ENCODE measurements around the gene CCDC6. TPM values are rescaled to one million over a fixed set of nuclear protein-coding genes. Genes with fewer than 3 reads are reported as not detected.

Gene CCDC6
- total and polyA plus RNA-seq, 2 experiments from 2014 or later = 19.4 to 23.2 TPM

DNA sequence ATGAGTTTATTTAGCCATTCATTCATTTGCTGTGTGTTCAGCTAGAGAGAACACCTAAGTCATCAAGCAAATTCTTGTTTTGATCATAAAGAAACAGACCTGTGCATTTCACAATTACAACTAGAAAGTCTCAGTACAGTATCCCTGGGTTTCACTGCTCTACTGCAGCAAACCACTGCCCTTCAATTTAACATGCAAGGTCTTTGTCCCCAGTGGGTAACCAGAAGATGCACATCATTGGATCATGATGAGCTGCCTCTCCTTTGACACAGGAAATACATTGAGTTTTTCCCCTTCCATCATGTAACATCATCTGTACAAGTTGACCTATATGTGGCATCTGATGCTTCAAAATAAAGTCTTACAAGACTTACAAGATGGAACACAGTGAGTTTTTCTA, 82.6 kb downstream of the CCDC6 start:
- in situ Hi-C loops (cut with MboI) = no loop called here
- no peak overlapping the region for H3K9ac ChIP-seq
- no peaks in the 10 kb centered on the region for H3K4me1 ChIP-seq (ENCODE audit: insufficient read depth)
- H3K27ac ChIP-seq = no peak overlapping the region
- H2AFZ ChIP-seq = no peak overlapping the region
- H3K4me3 ChIP-seq = no peak overlapping the region
- H3K79me2 ChIP-seq (ENCODE audit: insufficient read depth) = peaks cover 66% of the 10 kb centered on the region
- no peak overlapping the region for H3K4me2 ChIP-seq (ENCODE audit: unreplicated experiment)
- no peaks in the 10 kb centered on the region for H4K20me1 ChIP-seq (ENCODE audit: insufficient read depth)
- DNase-seq = no peak
- H3F3A ChIP-seq (ENCODE audit: insufficient read depth) = no peaks in the 10 kb centered on the region
- H3K9me2 ChIP-seq (ENCODE audit: insufficient read depth) = 0 out of 2 replicates have a peak, but pooled peaks cover 10% of the 10 kb centered on the region
- TF ChIP-seq EZH2phosphoT487 (IDR thresholded peaks at IDR 0.05; ENCODE audit: insufficient read depth, low read depth) (no peak), EZH2 (IDR thresholded peaks at IDR 0.05; ENCODE audit: insufficient read depth, poor library complexity, severe bottlenecking) (no peak)
- H3K36me3 ChIP-seq (ENCODE audit: low read depth) = no peaks in the 10 kb centered on the region; the same call in 1 of the 2 replicates
- H3K27me3 ChIP-seq (replicated peaks; ENCODE audit: insufficient read depth) = no peaks in the 10 kb centered on the region
- H3K9me3 ChIP-seq (ENCODE audit: low read depth) = no peaks in the 10 kb centered on the region

DNA sequence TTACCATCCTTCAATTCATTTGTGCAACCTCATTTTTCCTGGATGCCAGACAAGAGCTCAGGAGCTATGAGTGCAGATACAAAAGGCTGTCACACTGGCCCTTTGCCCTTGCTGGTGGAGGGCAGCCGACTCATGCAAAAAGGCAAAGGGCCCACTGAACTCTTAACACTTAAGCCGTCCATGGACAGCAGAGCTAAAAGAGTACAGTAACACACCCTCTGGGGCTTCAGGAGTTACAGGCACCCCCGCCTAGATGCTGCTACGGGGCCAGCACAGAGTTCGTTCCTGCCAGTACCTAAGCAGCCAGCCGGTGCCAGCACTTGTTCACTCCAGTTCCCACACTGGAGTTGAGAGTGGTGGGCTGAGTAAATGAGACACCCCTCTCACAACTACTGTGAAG, 83.2 kb downstream of the CCDC6 start:
- no peaks in the 10 kb centered on the region for H3K27me3 ChIP-seq (replicated peaks; ENCODE audit: insufficient read depth)
- H3K4me1 ChIP-seq (ENCODE audit: insufficient read depth) = no peaks in the 10 kb centered on the region
- H3K4me3 ChIP-seq = no peak overlapping the region
- TF ChIP-seq EZH2phosphoT487 (IDR thresholded peaks at IDR 0.05; ENCODE audit: insufficient read depth, low read depth) (no peak), EZH2 (IDR thresholded peaks at IDR 0.05; ENCODE audit: insufficient read depth, poor library complexity, severe bottlenecking) (no peak)
- 78 to 80% methylated on average over 6 of the region's 6 CpGs for WGBS, 2 experiments (ENCODE audit: low coverage in 1 of 2, low lambda C conversion rate in 2 of 2, missing lambda C conversion rate in 2 of 2)
- peaks cover 60% of the 10 kb centered on the region for H3K79me2 ChIP-seq (ENCODE audit: insufficient read depth)
- in situ Hi-C loops (cut with MboI) = no loop called here
- no peaks in the 10 kb centered on the region for H3K9me3 ChIP-seq (ENCODE audit: low read depth)
- no peaks in the 10 kb centered on the region for H3F3A ChIP-seq (ENCODE audit: insufficient read depth)
- H3K27ac ChIP-seq = no peak overlapping the region
- DNase-seq = no peak
- 0 out of 2 replicates have a peak, but pooled peaks cover 10% of the 10 kb centered on the region for H3K9me2 ChIP-seq (ENCODE audit: insufficient read depth)
- no peak overlapping the region for H3K4me2 ChIP-seq (ENCODE audit: unreplicated experiment)
- no peak overlapping the region for H3K9ac ChIP-seq
- H2AFZ ChIP-seq = no peak overlapping the region
- H4K20me1 ChIP-seq (ENCODE audit: insufficient read depth) = no peaks in the 10 kb centered on the region
- no peaks in the 10 kb centered on the region; the same call in 1 of the 2 replicates for H3K36me3 ChIP-seq (ENCODE audit: low read depth)

DNA sequence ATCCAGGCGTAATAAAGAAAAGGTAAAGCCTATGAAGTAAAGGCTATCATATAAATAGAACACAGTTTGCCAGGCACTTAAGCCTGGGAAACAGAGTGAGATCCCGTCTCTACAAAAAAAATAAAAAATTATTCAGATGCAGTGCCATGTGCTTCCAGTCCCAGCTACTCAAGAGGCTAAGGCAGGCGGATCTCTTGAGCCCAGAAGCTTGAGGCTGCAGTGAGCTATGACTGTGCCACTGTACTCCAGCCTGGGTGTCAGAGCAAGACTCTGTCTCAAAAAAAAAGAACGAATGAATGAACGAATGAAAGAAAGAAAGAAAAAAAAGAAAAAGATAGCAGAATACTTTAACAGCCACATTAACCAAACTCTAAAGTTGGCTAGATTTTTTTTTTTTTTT, 85.9 kb downstream of the CCDC6 start:
- Histone ChIP-seq H4K20me1 (ENCODE audit: insufficient read depth) (no peaks in the 10 kb centered on the region), H3K4me1 (ENCODE audit: insufficient read depth) (no peaks in the 10 kb centered on the region), H3K9me2 (ENCODE audit: insufficient read depth) (0 out of 2 replicates have a peak, but pooled peaks cover 10% of the 10 kb centered on the region), H3F3A (ENCODE audit: insufficient read depth) (no peaks in the 10 kb centered on the region), H3K4me2 (ENCODE audit: unreplicated experiment) (no peak overlapping the region), H3K79me2 (ENCODE audit: insufficient read depth) (peaks cover 47% of the 10 kb centered on the region), H3K27me3 (replicated peaks; ENCODE audit: insufficient read depth) (no peaks in the 10 kb centered on the region), H3K27ac (no peak overlapping the region), H3K9ac (no peak overlapping the region), H3K36me3 (ENCODE audit: low read depth) (no peaks in the 10 kb centered on the region; the same call in 1 of the 2 replicates), H3K4me3 (no peak overlapping the region), H2AFZ (no peak overlapping the region), H3K9me3 (ENCODE audit: low read depth) (no peaks in the 10 kb centered on the region)
- WGBS, 2 experiments (ENCODE audit: low coverage in 1 of 2, low lambda C conversion rate in 2 of 2, missing lambda C conversion rate in 2 of 2) = 70 to 81% methylated on average over 5 of the region's 5 CpGs
- DNase-seq = no peak
- in situ Hi-C loops (cut with MboI) = no loop called here
- TF ChIP-seq EZH2phosphoT487 (IDR thresholded peaks at IDR 0.05; ENCODE audit: insufficient read depth, low read depth) (no peak), EZH2 (IDR thresholded peaks at IDR 0.05; ENCODE audit: insufficient read depth, poor library complexity, severe bottlenecking) (no peak)

DNA sequence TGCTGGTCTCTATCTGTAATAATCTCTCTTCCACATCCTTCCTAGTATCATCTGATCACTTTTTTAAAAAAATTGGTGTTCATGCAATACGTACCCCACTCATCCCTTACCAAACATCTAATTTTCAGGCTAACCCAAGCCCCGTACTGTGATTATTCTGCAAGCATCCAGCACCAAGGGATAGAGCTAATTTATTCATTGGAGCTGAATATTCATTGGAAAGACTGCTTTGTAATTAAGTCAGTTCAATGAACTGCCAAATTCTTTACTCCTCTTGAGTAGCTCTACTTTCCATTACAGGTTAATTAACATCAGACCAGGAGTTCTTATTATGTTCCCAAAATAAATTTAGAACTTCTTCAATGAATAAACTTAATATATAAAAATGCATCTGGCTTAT, 86.7 kb downstream of the CCDC6 start:
- H3K9me3 ChIP-seq (ENCODE audit: low read depth) = no peaks in the 10 kb centered on the region
- no peak overlapping the region for H3K4me2 ChIP-seq (ENCODE audit: unreplicated experiment)
- peaks cover 47% of the 10 kb centered on the region for H3K79me2 ChIP-seq (ENCODE audit: insufficient read depth)
- no peaks in the 10 kb centered on the region for H3K4me1 ChIP-seq (ENCODE audit: insufficient read depth)
- H3K9ac ChIP-seq = no peak overlapping the region
- H3K36me3 ChIP-seq (ENCODE audit: low read depth) = no peaks in the 10 kb centered on the region; the same call in 1 of the 2 replicates
- DNase-seq = no peak
- TF ChIP-seq EZH2phosphoT487 (IDR thresholded peaks at IDR 0.05; ENCODE audit: insufficient read depth, low read depth) = no peak
- TF ChIP-seq EZH2 (IDR thresholded peaks at IDR 0.05; ENCODE audit: insufficient read depth, poor library complexity, severe bottlenecking) = no peak
- no peak overlapping the region for H3K4me3 ChIP-seq
- H3F3A ChIP-seq (ENCODE audit: insufficient read depth) = no peaks in the 10 kb centered on the region
- no peaks in the 10 kb centered on the region for H4K20me1 ChIP-seq (ENCODE audit: insufficient read depth)
- 97 to 98% methylated on average over 2 of the region's 2 CpGs for WGBS, 2 experiments (ENCODE audit: low coverage in 1 of 2, low lambda C conversion rate in 2 of 2, missing lambda C conversion rate in 2 of 2)
- in situ Hi-C loops (cut with MboI) = no loop called here
- 0 out of 2 replicates have a peak, but pooled peaks cover 10% of the 10 kb centered on the region for H3K9me2 ChIP-seq (ENCODE audit: insufficient read depth)
- H3K27me3 ChIP-seq (replicated peaks; ENCODE audit: insufficient read depth) = no peaks in the 10 kb centered on the region
- H3K27ac ChIP-seq = no peak overlapping the region
- no peak overlapping the region for H2AFZ ChIP-seq

DNA sequence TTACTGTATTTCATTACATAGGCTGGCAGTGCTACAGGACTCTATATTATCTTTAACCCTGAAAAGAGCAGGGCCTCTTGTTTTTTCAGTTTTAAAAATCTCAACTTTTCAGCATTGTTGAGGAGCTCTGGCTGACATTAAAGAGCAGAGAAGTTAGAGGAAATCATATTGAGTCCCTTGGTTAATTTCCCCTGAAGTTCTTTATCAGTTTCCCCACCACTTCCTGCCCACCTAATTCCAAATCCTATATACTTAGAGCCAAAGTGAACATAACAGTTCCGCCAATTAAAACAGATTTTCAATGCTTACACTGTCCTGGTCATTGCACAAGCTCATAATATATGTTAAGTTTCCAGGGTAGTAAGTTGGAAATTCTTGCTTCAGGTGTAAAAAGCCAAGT, 87.1 kb downstream of the CCDC6 start:
- Histone ChIP-seq H3F3A (ENCODE audit: insufficient read depth) (no peaks in the 10 kb centered on the region), H4K20me1 (ENCODE audit: insufficient read depth) (no peaks in the 10 kb centered on the region), H3K4me3 (no peak overlapping the region), H3K27ac (no peak overlapping the region), H3K79me2 (ENCODE audit: insufficient read depth) (peaks cover 43% of the 10 kb centered on the region), H3K4me2 (ENCODE audit: unreplicated experiment) (no peak overlapping the region), H2AFZ (no peak overlapping the region), H3K36me3 (ENCODE audit: low read depth) (no peaks in the 10 kb centered on the region; the same call in 1 of the 2 replicates), H3K4me1 (ENCODE audit: insufficient read depth) (no peaks in the 10 kb centered on the region), H3K27me3 (replicated peaks; ENCODE audit: insufficient read depth) (no peaks in the 10 kb centered on the region), H3K9me2 (ENCODE audit: insufficient read depth) (0 out of 2 replicates have a peak, but pooled peaks cover 7% of the 10 kb centered on the region), H3K9me3 (ENCODE audit: low read depth) (no peaks in the 10 kb centered on the region), H3K9ac (no peak overlapping the region)
- no peak for DNase-seq
- TF ChIP-seq EZH2phosphoT487 (IDR thresholded peaks at IDR 0.05; ENCODE audit: insufficient read depth, low read depth) = no peak
- TF ChIP-seq EZH2 (IDR thresholded peaks at IDR 0.05; ENCODE audit: insufficient read depth, poor library complexity, severe bottlenecking) = no peak
- in situ Hi-C loops (cut with MboI) = no loop called here
- WGBS, 2 experiments (ENCODE audit: low coverage in 1 of 2, low lambda C conversion rate in 2 of 2, missing lambda C conversion rate in 2 of 2) = 94 to 100% methylated on average over 1 of the region's 1 CpG

Measured in GM23248 (cell line).